ENCODE results near the gene HEATR5A.
A peak's percentile ranks its signal among the peaks of the same experiment; 100 is the strongest.

Gene HEATR5A

DNA sequence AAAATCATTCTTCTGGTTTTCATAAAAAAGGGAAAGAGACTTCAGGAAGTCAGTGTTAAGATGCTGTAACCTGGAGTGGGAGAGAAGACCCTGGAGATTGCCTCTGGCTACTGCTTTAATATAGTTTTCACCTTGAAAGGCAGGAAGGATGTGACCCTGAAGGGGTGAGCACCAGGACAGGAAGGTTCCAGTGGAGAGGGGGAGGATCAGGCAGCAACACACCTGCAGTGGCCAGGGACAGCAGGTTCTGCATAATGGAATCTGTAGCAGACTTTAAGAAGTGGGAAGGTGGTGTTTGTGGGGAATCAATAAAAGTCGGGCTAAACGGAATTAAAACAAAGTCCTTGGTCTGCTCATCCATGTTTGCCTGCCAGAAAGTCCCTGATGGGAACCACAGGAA lies 6.3 kb upstream of the HEATR5A start:
- DNase-seq (ENCODE audit: low read depth in 2 of 2), result no peak

DNA sequence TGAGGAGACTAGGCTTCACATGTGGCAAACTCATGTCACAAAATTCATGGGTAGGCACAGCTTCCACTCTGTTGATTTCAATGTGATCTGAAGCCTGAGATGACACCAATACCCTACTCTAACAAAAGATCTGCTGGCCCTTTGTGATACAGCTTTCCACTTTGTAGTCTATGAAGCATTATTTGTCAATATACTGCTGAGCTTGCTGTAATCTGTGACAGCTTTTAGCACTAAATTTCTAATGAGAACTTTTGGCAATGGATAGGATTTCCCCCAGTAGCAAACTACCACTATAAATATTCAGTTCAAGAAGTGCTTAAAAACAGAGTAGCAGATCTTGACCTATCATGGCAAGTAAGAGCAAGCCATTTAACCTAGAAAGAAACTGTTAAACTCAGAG lies 5.6 kb upstream of the HEATR5A start:
- DNase-seq (ENCODE audit: low read depth in 2 of 2), result no peak

DNA sequence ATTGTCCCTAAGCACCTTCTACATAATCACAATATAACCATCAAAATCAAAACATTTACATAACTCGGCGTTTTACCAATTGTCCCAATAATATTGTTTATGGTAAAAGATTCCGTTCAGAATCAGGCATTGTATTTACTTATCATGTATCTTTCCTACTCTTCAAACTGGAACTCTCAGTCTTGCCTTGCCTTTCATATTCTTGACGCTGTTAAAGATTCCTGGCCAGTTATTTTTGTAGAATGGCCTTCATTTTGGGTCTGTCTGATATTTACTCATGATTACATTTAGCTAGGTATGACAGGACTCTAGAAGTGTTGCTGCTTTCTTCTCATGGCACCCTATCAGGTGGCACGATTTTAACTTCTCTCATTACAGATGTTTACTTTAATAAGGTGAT lies 850 bp upstream of the HEATR5A start:
- DNase-seq (ENCODE audit: low read depth in 2 of 2), result no peak

DNA sequence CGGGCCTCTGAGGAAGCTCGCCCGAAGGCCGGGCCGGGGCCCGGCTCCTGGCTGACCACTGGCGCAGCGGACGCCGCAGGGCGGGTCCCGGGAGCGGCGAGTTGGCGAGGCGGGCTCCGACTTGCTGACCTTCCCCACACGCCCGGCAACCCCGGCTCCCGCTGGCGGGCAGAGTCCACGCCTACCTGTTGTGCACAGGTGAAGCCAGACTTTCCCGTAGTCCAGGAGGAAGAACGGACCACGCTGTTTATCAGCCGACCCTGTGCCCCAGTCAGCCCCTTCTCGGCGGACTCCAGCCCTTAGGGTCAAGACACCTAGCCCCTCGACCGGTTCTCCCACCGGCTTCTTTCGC lies 407 bp downstream of the HEATR5A start:
- peak in 1 of 2 donors; percentile 18 for DNase-seq (ENCODE audit: low read depth in 2 of 2)

DNA sequence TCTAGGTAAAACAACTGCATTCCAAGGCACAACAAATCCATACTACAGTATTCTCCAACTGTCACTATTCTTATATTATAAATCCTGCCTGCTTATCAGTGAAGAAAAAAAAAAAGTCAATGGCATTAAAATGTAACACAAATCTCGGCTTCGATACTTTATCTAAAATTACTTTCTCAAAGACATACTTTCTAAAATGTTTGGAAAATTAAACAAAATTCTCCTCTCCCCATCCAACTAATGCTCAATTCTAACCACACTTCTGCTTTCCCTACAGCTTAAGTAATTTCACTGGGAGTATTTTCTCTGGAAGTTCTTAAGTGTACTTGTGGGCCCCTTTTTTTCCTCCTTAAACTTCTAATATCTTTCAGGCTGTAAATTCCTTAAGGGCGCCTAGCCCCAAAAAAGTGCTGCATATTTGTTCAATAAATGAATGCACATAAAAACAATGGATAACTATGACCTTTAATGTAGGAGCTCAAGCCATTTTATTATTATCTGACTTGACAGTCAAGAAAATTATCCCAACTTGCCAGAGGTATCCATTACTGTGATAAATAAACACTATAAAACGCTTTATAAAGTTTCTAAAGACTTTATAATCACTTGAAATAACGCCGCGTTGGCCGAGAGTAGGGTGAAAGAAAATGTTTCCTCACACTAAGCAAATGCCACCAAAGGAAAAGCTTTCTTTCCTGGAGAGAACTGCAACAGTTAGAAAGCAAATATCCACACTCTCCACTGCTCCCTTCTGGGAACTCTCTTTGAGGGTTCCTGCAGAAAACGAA lies 977 bp downstream of the HEATR5A start:
- DNase-seq (ENCODE audit: low read depth in 2 of 2), result no peak

DNA sequence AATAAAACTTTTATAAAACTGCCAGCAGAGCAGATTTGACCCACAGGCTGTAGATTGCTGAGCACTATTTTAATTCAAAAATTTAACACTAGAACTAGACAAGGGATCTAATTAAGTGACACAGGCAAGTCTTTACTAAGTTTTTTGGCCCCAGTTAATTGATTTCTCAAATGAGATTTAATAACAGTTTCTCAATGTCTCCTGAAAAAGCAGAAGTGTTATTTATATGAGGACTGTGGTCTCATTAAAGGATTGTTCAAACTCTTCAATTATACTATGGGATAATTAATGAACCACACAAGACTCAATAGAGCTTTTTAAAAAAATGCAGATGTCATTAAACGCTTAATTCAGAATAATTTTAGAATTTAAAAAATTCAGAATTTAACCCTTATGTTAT lies 1.9 kb downstream of the HEATR5A start:
- DNase-seq (ENCODE audit: low read depth in 2 of 2), result no peak

DNA sequence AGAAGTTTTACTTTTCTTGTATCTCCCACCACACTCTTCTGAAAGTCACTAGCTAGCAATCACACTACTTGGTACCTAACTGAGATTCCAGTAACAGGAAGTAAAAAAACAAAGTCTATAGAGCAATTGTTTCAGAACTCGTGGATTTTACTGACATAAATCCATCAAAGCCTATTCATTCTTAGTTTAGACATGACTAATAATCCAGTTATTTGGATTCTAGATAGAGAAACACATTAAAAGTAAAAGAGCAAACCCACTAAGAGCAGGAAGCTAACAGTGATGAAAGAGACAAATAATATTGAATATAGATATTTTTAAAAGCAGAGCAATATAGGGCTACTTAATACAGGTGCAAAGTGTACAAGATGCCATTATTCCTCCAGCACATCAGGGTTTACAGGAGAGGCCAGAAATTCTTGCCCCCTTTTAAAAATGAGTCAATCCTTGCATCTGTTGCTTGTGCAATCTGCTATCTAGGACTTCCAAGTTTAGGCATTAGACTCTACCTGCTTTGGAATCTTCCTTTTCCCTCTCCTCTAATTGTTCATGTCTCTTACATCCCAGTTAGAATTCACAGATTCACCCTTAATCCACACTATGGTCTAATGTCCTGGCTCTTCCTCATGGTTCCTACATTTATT lies 6.0 kb downstream of the HEATR5A start:
- DNase-seq (ENCODE audit: low read depth in 2 of 2), result no peak

DNA sequence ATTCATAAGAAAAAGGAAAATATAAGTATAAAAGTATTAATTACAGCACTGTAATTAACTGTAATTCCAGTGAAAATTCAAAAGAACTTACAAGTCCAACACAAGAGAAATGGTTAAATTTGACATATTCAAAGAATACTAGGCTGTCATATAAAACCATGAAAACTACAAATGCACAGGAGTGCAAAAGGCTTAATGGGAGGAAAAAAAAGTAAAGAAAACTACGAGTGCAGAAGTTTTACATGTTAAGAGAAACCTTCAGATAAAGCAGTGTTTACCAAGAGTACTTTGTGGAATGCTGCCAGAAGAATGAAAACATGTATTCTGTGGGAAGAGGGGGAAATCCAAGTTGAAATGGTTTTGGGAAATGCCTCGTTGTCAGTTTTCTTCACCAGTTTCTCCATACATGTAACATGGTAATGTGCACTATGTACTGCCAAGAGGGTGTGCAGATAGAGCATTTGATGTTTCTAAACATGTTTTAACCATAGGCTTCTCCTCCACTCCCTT lies 9.1 kb downstream of the HEATR5A start:
- DNase-seq (ENCODE audit: low read depth in 2 of 2), result no peak

DNA sequence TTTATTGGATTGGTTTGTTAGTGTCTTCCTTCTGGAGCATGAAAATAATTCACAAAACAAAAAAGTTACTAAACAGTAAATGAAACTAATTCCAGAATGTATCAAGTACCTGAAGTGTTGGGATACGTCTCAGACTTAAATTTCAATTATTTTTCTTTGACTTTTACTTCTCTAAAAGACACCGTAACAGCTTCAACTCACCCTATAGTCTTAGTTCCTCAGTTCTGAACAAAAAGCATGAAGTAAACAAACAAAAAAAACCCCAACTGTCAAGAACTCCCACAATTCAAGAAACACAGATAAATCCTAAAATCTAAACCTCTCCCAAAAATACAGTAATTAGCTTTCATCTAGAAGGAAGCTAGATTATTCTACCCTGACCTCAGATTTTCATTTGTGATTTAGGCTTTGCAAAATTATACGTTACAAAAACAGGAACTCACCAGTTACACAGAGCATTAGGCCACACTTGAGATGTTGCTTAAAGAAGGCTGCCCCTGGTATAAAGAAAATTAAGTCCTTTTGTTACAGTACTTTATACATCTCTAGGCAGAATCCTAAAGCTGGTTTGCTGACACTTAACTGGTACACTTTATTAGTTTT lies 10.2 kb downstream of the HEATR5A start:
- no peak for DNase-seq (ENCODE audit: low read depth in 2 of 2)

DNA sequence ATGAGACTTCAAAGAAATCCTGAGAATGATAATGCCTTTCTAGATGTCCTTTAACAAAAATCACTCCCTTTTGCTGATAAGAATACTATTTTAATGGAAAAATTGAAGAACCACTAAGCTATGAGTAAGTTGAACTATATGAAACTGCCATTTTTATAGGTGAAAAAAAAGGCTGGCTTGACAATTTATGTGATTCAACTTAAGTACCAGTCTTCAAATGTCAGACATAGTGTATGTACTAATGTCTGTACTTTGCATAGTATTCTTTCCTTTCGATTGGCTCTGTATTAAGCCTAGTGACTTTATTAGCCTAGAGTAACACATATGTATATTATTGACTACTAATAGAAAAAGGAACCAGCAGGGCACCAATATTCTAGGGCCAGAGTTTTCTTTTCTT lies 11.9 kb downstream of the HEATR5A start:
- DNase-seq (ENCODE audit: low read depth in 2 of 2), result no peak

DNA sequence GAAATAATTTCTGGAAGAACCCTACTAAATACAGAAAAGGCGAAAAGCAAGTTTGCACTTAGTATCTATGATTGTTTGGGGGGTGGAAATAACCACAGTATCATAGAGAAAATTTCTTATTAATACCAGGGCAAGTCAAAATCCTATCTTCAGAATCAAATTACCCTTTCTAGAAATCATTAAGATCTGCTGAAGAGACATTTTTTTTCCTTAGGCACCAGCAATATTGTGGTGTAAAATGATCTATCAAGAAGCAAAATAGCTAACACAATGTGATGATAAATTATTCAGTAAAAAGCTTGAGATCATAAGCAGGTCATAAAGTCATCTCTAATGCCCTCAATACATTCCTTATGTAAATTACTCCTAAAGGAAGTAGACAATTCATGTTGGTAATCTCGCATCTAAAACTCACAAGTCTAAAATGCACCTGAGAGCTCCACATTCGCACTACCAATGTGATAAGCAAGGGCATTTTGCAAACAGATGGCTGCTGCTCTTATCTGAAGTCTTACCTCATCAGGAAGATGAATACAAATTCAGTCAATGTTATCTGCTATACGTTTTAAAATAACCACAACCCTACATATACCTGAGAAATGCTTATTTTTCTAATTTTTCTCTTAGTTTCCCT lies 14.6 kb downstream of the HEATR5A start:
- no peak for DNase-seq (ENCODE audit: low read depth in 2 of 2)

DNA sequence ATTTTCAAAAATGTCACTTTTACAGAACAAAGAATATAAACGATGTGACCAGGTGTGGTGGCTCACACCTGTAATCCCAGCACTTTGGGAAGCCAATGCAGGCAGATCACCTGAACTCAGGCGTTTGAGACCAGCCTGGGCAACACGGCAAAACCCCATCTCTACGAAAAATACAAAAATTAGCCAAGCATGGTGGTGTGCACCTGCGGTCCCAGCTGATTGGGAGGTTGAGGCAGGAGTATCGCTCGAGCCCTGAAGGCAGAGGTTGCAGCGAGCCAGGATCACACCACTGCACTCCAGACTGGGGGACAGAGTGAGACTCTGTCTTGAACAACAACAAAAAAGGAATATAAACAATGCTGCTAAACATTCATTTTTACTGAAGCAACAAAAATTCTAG lies 15.2 kb downstream of the HEATR5A start:
- DNase-seq (ENCODE audit: low read depth in 2 of 2), result no peak

DNA sequence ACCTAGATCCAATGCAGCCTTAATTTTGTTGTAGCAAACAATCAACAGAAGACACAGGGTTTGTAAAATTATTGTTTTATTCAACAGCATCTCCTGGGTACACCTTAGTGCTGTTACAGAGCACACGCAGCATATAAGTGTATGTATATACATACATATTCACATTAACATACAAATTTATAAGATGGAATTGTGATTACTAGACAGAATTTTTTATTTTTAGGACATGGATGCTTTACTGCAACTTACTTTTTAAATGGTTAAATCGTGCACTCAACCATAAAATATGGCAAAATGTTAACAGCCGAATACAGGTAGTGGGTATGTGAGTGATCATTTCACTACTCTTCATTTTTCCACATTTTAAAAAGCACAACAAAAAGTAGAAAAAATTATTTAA lies 16.6 kb downstream of the HEATR5A start:
- no peak for DNase-seq (ENCODE audit: low read depth in 2 of 2)

DNA sequence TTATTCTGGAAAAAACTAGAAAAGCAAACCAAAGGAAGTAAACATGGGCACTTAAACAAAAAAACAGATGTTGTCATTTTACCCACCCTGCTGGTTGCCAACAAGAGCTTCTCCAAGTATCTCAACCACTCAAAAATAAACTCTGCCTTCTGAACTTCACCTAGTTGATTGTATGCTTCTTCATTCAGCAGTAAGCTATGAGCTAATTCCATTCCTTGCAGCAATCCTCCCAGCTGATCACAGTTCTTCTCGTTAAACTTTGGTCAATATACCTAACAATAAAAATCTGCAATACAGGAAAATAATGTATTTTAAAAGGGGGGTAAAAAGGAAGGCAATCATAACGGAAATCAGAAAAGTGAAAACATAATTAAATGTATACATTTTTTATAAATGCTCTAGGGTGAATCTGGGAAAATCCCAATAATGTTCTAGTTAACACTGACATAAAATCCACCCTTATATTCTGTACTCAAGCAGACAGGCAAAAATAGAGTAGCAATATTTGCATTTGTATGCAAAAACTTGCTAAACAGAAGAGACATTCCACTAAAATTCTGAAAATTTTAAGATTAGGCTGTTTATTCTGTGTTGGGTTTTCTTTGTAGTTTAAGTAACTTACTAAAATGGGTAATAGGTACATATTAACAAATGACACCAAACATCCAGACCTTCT lies 17.4 kb downstream of the HEATR5A start:
- no peak for DNase-seq (ENCODE audit: low read depth in 2 of 2)

DNA sequence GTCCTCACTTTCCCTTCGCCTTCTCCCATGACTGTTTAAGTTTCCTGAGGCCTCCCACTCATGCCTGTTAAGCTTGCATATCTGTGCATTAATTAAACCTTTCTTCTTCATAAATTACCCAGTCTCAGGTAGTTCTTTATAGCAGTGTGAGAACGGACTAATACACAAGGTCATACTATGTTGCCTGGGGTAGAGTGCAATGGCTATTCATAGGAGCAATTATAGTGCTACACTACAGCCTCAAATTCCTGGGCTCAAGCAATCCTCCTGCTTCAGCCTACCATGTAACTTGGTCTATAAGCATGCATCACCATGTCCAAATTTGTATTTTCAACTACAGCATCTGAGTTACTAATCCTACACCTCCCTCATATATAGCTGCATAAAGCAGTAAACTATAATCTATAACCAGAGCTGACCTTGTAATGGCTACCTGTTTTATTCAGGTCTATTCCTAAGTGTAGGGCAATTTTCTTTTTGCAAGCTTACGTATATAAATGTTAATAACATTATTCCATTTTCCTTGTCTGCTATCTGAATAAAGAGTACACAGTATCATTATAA lies 18.9 kb downstream of the HEATR5A start:
- no peak for DNase-seq (ENCODE audit: low read depth in 2 of 2)

DNA sequence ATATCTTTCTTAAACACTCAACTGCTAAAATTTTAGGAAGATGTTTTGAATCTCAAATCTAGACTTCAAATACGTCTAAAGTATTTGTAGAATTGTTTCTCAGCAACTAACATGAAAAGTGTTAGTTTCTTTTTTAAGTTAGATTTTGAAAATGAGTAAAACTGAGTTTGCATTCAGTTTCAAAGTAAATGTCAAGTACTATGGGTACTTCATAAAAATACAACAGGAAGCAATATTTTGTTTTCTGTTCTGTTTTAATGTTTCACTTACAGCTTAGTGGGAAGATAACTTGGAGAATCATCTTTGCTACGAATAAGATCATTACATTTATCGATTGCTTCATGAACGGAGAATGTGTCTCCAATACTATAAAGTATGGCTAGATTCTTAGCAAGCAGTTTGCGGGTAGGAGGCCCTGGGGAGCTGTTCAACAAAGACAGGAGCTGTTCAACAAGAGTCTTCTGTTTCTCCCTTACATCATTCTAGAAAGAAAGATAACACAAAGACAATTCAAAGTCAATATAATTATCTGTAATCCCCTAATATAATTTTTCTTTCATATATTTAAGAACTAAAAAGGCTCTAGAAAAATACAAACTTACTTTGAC lies 20.2 kb downstream of the HEATR5A start:
- no peak for DNase-seq (ENCODE audit: low read depth in 2 of 2)

DNA sequence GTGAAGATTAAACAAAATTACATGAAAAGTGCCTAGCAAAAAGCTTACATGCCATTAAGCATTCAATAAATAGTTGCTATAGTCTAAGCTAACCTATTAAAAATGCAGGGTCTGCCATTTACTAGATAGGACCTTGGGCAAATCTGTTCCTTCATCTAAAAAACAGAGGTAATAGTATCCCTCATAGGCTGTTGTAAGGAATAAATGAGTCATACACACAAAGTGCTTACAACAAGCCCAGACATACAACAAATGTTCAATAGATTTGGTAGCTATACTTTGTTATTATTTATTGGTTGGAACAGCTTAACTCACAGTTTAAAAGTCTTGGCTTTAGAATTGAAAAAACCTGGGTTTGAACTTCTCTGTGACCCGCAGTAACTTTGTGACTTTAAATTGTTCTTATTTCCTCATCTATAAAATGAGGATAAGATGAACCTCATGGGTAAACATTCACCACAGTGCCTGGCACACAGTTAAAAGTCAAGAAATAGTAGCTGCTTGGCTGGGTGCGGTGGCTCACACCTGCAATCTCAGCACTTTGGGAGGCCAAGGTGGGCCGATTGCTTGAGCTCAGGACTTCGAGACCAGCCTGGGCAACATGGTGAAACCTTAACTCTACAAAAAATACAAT lies 24.7 kb downstream of the HEATR5A start:
- DNase-seq (ENCODE audit: low read depth in 2 of 2), result no peak

DNA sequence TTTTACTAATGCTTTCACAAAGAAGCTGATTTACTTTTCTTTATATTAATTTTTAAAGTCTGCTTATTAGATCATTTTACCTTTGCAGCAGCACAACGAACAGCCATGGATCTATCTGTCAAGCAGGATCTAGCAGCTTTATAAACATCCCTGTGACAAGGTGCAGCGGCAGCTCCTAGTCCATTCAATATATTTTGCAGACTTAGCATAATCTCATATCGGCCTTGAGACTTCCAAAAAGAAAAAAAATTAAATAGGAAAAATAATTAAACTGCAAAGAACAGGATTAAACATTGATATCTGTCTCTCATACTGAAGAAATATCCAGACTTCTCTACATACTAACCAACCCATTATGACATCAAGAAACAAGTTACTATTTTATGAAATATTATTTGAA lies 25.2 kb downstream of the HEATR5A start:
- no peak for DNase-seq (ENCODE audit: low read depth in 2 of 2)

DNA sequence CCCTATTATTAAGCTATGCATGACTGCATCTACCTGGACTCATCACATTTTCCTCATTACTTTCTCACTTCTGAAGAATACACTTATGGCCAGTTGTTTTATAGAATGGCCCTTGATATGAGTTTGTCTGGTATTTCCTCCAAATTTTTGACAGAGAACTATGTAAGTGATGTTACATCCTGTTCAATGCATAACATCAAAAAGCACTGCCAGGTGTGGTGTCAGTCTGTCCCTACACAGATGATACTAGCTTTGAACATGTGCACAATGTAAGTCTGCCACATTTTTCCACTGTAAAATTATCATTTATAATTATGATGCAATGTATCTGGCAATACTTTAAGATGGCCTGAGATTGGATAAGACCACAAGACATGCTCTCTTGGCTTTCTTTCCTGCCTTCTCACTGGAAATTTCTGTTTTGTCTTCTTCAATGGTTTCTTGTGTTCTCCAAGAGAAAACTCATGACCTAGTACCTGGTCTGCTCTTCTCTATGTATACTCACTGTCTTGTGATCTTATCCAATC lies 28.3 kb downstream of the HEATR5A start:
- no peak for DNase-seq (ENCODE audit: low read depth in 2 of 2)

DNA sequence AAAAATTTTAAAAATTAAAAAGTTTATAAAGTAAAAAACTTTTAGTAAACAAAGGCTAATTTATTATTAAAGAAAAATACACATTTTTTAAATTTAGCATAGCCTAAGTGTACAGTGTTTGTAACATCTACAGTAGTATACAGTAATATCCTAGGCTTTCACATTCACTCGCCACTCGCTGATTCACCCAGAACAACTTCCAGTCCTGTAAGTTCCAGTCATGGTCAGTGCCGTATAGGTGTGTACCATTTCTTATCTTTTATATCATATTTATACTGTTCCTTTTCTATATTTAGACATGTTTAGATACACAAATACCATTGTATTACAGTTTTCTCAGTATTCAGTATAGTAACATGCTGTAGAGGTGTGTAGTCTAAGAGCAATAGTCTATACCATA lies 28.9 kb downstream of the HEATR5A start:
- no peak for DNase-seq (ENCODE audit: low read depth in 2 of 2)

DNA sequence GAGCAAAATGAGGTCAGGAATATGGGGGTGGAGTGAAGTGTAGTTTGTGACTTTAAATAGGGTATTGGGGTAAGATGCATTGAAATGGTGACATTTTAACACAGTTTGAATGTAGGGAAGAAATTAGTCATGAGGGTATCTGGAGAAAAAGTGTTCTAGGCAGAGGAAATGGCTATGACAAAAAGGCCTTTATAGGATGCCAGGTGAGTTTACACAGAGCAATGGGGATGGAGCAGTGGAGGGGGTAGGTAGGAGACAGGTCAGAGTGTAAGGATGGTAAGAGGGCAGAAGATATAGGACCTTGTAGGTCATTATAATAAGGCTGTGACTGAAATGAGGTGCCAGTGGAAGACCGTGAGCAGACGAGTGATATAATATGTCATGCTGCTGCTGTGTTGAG lies 30.4 kb downstream of the HEATR5A start:
- no peak for DNase-seq (ENCODE audit: low read depth in 2 of 2)

Measured in stimulated activated CD8-positive, alpha-beta memory T cell treated with anti-CD3 and anti-CD28 coated beads, Interleukin-7, amount 100 ng/mL, for 4 hours (primary cell).